Measurements from ENCODE around the gene DCLK1. TPM values are rescaled to one million over a fixed set of nuclear protein-coding genes. Genes with fewer than 3 reads are reported as not detected.

The DCLK1 gene
- total RNA-seq, 1 donor from 2014 or later, result not detected

GRCh38 chr13:36069881-36070366 is 61.3 kb downstream of the DCLK1 start:
- Mint-ChIP-seq H3K27me3 (ENCODE audit: low read depth) (no peaks in the 10 kb centered on the region), H3K4me3 (ENCODE audit: low read depth) (no peak overlapping the region), H3K36me3 (ENCODE audit: low read depth) (no peaks in the 10 kb centered on the region), H3K4me1 (ENCODE audit: low read depth) (no peaks in the 10 kb centered on the region), H3K27ac (no peak overlapping the region), H3K9me3 (peaks cover 4% of the 10 kb centered on the region)
- no peak for DNase-seq (ENCODE audit: low spot score)
- intact Hi-C loops (cut with micrococcal nuclease), result no loop called here

GRCh38 chr13:36068991-36069390 is 62.2 kb downstream of the DCLK1 start:
- no peak for DNase-seq (ENCODE audit: low spot score)
- no peaks in the 10 kb centered on the region for H3K4me1 Mint-ChIP-seq (ENCODE audit: low read depth)
- H3K36me3 Mint-ChIP-seq (ENCODE audit: low read depth), result no peaks in the 10 kb centered on the region
- no peaks in the 10 kb centered on the region for H3K27me3 Mint-ChIP-seq (ENCODE audit: low read depth)
- no peak overlapping the region for H3K27ac Mint-ChIP-seq
- intact Hi-C loops (cut with micrococcal nuclease), result no loop called here
- H3K4me3 Mint-ChIP-seq (ENCODE audit: low read depth), result no peak overlapping the region
- H3K9me3 Mint-ChIP-seq, result peaks cover 4% of the 10 kb centered on the region

- intact Hi-C loops (cut with micrococcal nuclease), result no loop called here
- Mint-ChIP-seq H3K27ac (no peak overlapping the region), H3K4me3 (ENCODE audit: low read depth) (no peak overlapping the region), H3K36me3 (ENCODE audit: low read depth) (no peaks in the 10 kb centered on the region), H3K4me1 (ENCODE audit: low read depth) (no peaks in the 10 kb centered on the region), H3K9me3 (peaks cover 4% of the 10 kb centered on the region), H3K27me3 (ENCODE audit: low read depth) (no peaks in the 10 kb centered on the region)
- DNase-seq (ENCODE audit: low spot score), result no peak
These were observed 62.6 kb downstream of the DCLK1 start for GRCh38 chr13:36068566-36068965.

- intact Hi-C loops (cut with micrococcal nuclease), result no loop called here
- H3K36me3 Mint-ChIP-seq (ENCODE audit: low read depth), result no peaks in the 10 kb centered on the region
- H3K27ac Mint-ChIP-seq, result no peak overlapping the region
- no peak overlapping the region for H3K4me3 Mint-ChIP-seq (ENCODE audit: low read depth)
- no peaks in the 10 kb centered on the region for H3K4me1 Mint-ChIP-seq (ENCODE audit: low read depth)
- H3K27me3 Mint-ChIP-seq (ENCODE audit: low read depth), result no peaks in the 10 kb centered on the region
- DNase-seq (ENCODE audit: low spot score), result no peak
- H3K9me3 Mint-ChIP-seq, result peaks cover 4% of the 10 kb centered on the region
These were observed 63.3 kb downstream of the DCLK1 start for GRCh38 chr13:36067746-36068381.

- no peak for DNase-seq (ENCODE audit: low spot score)
- H3K4me3 Mint-ChIP-seq (ENCODE audit: low read depth), result no peak overlapping the region
- no peaks in the 10 kb centered on the region for H3K4me1 Mint-ChIP-seq (ENCODE audit: low read depth)
- no peak overlapping the region for H3K27ac Mint-ChIP-seq
- intact Hi-C loops (cut with micrococcal nuclease), result no loop called here
- no peaks in the 10 kb centered on the region for H3K36me3 Mint-ChIP-seq (ENCODE audit: low read depth)
- H3K27me3 Mint-ChIP-seq (ENCODE audit: low read depth), result no peaks in the 10 kb centered on the region
- H3K9me3 Mint-ChIP-seq, result peaks cover 4% of the 10 kb centered on the region
These were observed 68.9 kb downstream of the DCLK1 start for GRCh38 chr13:36062249-36062648.

GRCh38 chr13:36061621-36062020 is 69.6 kb downstream of the DCLK1 start:
- peaks cover 4% of the 10 kb centered on the region for H3K9me3 Mint-ChIP-seq
- no peak overlapping the region for H3K4me3 Mint-ChIP-seq (ENCODE audit: low read depth)
- no peak for DNase-seq (ENCODE audit: low spot score)
- no peaks in the 10 kb centered on the region for H3K27me3 Mint-ChIP-seq (ENCODE audit: low read depth)
- intact Hi-C loops (cut with micrococcal nuclease), result no loop called here
- no peaks in the 10 kb centered on the region for H3K36me3 Mint-ChIP-seq (ENCODE audit: low read depth)
- no peaks in the 10 kb centered on the region for H3K4me1 Mint-ChIP-seq (ENCODE audit: low read depth)
- H3K27ac Mint-ChIP-seq, result no peak overlapping the region

GRCh38 chr13:36061054-36061453 is 70.1 kb downstream of the DCLK1 start:
- intact Hi-C loops (cut with micrococcal nuclease), result no loop called here
- DNase-seq (ENCODE audit: low spot score), result no peak
- Mint-ChIP-seq H3K36me3 (ENCODE audit: low read depth) (no peaks in the 10 kb centered on the region), H3K27me3 (ENCODE audit: low read depth) (no peaks in the 10 kb centered on the region), H3K4me1 (ENCODE audit: low read depth) (no peaks in the 10 kb centered on the region), H3K27ac (no peak overlapping the region), H3K4me3 (ENCODE audit: low read depth) (no peak overlapping the region), H3K9me3 (no peaks in the 10 kb centered on the region)

GRCh38 chr13:36059321-36059720 is 71.9 kb downstream of the DCLK1 start:
- no peaks in the 10 kb centered on the region for H3K9me3 Mint-ChIP-seq
- no peak overlapping the region for H3K27ac Mint-ChIP-seq
- no peaks in the 10 kb centered on the region for H3K27me3 Mint-ChIP-seq (ENCODE audit: low read depth)
- intact Hi-C loops (cut with micrococcal nuclease), result no loop called here
- no peak for DNase-seq (ENCODE audit: low spot score)
- no peak overlapping the region for H3K4me3 Mint-ChIP-seq (ENCODE audit: low read depth)
- H3K4me1 Mint-ChIP-seq (ENCODE audit: low read depth), result no peaks in the 10 kb centered on the region
- no peaks in the 10 kb centered on the region for H3K36me3 Mint-ChIP-seq (ENCODE audit: low read depth)

- no peak overlapping the region for H3K27ac Mint-ChIP-seq
- no peaks in the 10 kb centered on the region for H3K27me3 Mint-ChIP-seq (ENCODE audit: low read depth)
- no peaks in the 10 kb centered on the region for H3K36me3 Mint-ChIP-seq (ENCODE audit: low read depth)
- no peaks in the 10 kb centered on the region for H3K9me3 Mint-ChIP-seq
- no peak for DNase-seq (ENCODE audit: low spot score)
- intact Hi-C loops (cut with micrococcal nuclease), result no loop called here
- no peak overlapping the region for H3K4me3 Mint-ChIP-seq (ENCODE audit: low read depth)
- H3K4me1 Mint-ChIP-seq (ENCODE audit: low read depth), result no peaks in the 10 kb centered on the region
These were observed 73.1 kb downstream of the DCLK1 start for GRCh38 chr13:36058116-36058515.

GRCh38 chr13:36057547-36057946 is 73.6 kb downstream of the DCLK1 start:
- Mint-ChIP-seq H3K4me1 (ENCODE audit: low read depth) (no peaks in the 10 kb centered on the region), H3K36me3 (ENCODE audit: low read depth) (no peaks in the 10 kb centered on the region), H3K4me3 (ENCODE audit: low read depth) (no peak overlapping the region), H3K27ac (no peak overlapping the region), H3K9me3 (no peaks in the 10 kb centered on the region), H3K27me3 (ENCODE audit: low read depth) (no peaks in the 10 kb centered on the region)
- no peak for DNase-seq (ENCODE audit: low spot score)
- intact Hi-C loops (cut with micrococcal nuclease), result no loop called here

- no peaks in the 10 kb centered on the region for H3K9me3 Mint-ChIP-seq
- DNase-seq (ENCODE audit: low spot score), result no peak
- no peaks in the 10 kb centered on the region for H3K36me3 Mint-ChIP-seq (ENCODE audit: low read depth)
- no peaks in the 10 kb centered on the region for H3K4me1 Mint-ChIP-seq (ENCODE audit: low read depth)
- no peaks in the 10 kb centered on the region for H3K27me3 Mint-ChIP-seq (ENCODE audit: low read depth)
- H3K27ac Mint-ChIP-seq, result no peak overlapping the region
- intact Hi-C loops (cut with micrococcal nuclease), result no loop called here
- H3K4me3 Mint-ChIP-seq (ENCODE audit: low read depth), result no peak overlapping the region
These were observed 74.1 kb downstream of the DCLK1 start for GRCh38 chr13:36057041-36057440.

- Mint-ChIP-seq H3K4me1 (ENCODE audit: low read depth) (no peaks in the 10 kb centered on the region), H3K27me3 (ENCODE audit: low read depth) (no peaks in the 10 kb centered on the region), H3K36me3 (ENCODE audit: low read depth) (no peaks in the 10 kb centered on the region), H3K9me3 (no peaks in the 10 kb centered on the region), H3K27ac (no peak overlapping the region), H3K4me3 (ENCODE audit: low read depth) (no peak overlapping the region)
- DNase-seq (ENCODE audit: low spot score), result no peak
- intact Hi-C loops (cut with micrococcal nuclease), result no loop called here
These were observed 75.8 kb downstream of the DCLK1 start for GRCh38 chr13:36055366-36055765.

GRCh38 chr13:36054041-36054440 is 77.1 kb downstream of the DCLK1 start:
- DNase-seq (ENCODE audit: low spot score), result no peak
- no peak overlapping the region for H3K4me3 Mint-ChIP-seq (ENCODE audit: low read depth)
- H3K4me1 Mint-ChIP-seq (ENCODE audit: low read depth), result no peaks in the 10 kb centered on the region

GRCh38 chr13:36051082-36051481 is 80.1 kb downstream of the DCLK1 start:
- intact Hi-C loops (cut with micrococcal nuclease), result no loop called here
- no peaks in the 10 kb centered on the region for H3K9me3 Mint-ChIP-seq
- H3K27me3 Mint-ChIP-seq (ENCODE audit: low read depth), result no peaks in the 10 kb centered on the region
- DNase-seq (ENCODE audit: low spot score), result no peak
- H3K4me1 Mint-ChIP-seq (ENCODE audit: low read depth), result no peaks in the 10 kb centered on the region
- H3K4me3 Mint-ChIP-seq (ENCODE audit: low read depth), result no peak overlapping the region
- no peaks in the 10 kb centered on the region for H3K36me3 Mint-ChIP-seq (ENCODE audit: low read depth)
- H3K27ac Mint-ChIP-seq, result no peak overlapping the region

More at GRCh38 chr13:36054041-36054440, 77.1 kb downstream of the DCLK1 start:
- no peaks in the 10 kb centered on the region for H3K36me3 Mint-ChIP-seq (ENCODE audit: low read depth)
- intact Hi-C loops (cut with micrococcal nuclease), result no loop called here
- no peaks in the 10 kb centered on the region for H3K27me3 Mint-ChIP-seq (ENCODE audit: low read depth)
- H3K9me3 Mint-ChIP-seq, result no peaks in the 10 kb centered on the region
- H3K27ac Mint-ChIP-seq, result no peak overlapping the region
